Naive B cell (primary cell): Measurements from ENCODE around the gene ATP9A. TPM values are rescaled to one million over a fixed set of nuclear protein-coding genes. Genes with fewer than 3 reads are reported as not detected.
"Not testable (repeated sequence)": the region's sequence is repeated elsewhere in the genome, so short reads cannot be mapped to it uniquely, and the experiment has no call there.

Experiments
- ATAC-seq, 2 donors: fragments of 150-1000 bp; cut with Tn5 transposase; 2 replicates each; pipeline ENCODE4 v1.10.0; 2021; ENCODE audit warnings: low read depth in 2 of 2, mild to moderate bottlenecking in 2 of 2, moderate library complexity in 2 of 2
- DNase-seq: peaks from one replicate; pipeline ENCODE4 v3.0.0; 2022
- H3K27ac Mint-ChIP-seq, 6 donors: one replicate each; pipeline ENCODE4 v1.8.0; 2020 to 2022; ENCODE audit warnings: mild to moderate bottlenecking in 6 of 6, mixed read lengths in 6 of 6, moderate library complexity in 5 of 6, inconsistent platforms in 2 of 6
- H3K27me3 Mint-ChIP-seq, 3 donors: one replicate each; pipeline ENCODE4 v1.8.0; 2021 to 2022; ENCODE audit warnings: mixed read lengths in 3 of 3, mild to moderate bottlenecking in 1 of 3
- H3K36me3 Mint-ChIP-seq, 2 donors: one replicate each; pipeline ENCODE4 v1.8.0; 2020 to 2022; ENCODE audit warnings: mixed read lengths in 2 of 2, inconsistent platforms in 1 of 2, mild to moderate bottlenecking in 1 of 2
- H3K4me1 Mint-ChIP-seq, 3 donors: one replicate each; pipeline ENCODE4 v1.8.0; 2020 to 2022; ENCODE audit warnings: mixed read lengths in 3 of 3, inconsistent platforms in 1 of 3, mild to moderate bottlenecking in 1 of 3, moderate library complexity in 1 of 3
- H3K4me3 Mint-ChIP-seq, 8 donors: one replicate each; pipeline ENCODE4 v1.8.0; 2020 to 2022; ENCODE audit warnings: mild to moderate bottlenecking in 8 of 8, mixed read lengths in 8 of 8, moderate library complexity in 8 of 8, inconsistent platforms in 2 of 8
- H3K9me3 Mint-ChIP-seq, 7 donors: one replicate each; pipeline ENCODE4 v1.8.0; 2020 to 2022; ENCODE audit warnings: mixed read lengths in 7 of 7, mild to moderate bottlenecking in 5 of 7, inconsistent platforms in 2 of 7, moderate library complexity in 1 of 7
- polyA plus RNA-seq, 6 donors: library from polyadenylated mRNA; unstranded; fragments of 300-500 nt; fragmentation: Illumina TruSeq; gene quantifications; one replicate each; pipeline ENCODE4 v1.2.3, GENCODE V29; 2021; ENCODE audit warnings: low read depth in 6 of 6

ATP9A gene
- polyA plus RNA-seq, 6 donors from 2014 or later = 0.07 to 0.13 (median 0.10) TPM; not detected in 3

DNA sequence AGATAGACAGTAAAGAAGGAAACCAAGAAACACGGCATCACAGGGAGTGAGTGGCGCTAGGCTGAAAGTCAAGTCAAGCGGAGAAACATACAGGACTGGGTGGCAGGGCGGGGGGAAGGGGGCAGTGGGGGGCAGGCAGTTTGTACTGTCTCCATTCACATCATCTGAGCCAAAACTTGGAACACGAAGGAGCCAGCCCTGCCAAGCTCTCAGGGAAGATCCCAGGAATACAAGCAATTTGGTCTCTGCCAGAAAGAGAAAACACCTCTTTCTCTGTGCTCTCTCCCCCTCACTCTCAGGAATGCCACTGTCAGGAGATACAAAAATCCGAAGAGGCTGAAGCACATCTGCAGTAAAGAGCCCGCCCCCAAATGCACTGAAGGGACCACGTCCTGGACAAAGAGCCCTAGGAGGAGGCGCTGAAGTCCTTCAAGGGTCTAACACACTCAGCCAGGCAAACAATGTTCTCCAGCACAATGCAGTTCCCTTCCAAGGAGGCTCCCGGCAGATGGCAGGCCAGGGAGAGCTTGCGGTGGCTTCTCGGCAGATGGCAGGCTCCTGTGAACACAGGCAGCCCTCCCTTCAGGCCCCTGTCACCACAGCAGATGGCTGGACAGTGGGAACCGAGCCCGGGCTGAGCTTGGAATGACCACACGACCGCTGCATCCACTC is 90.0 kb downstream of the ATP9A start:
- Mint-ChIP-seq H3K36me3 (no peaks in the 10 kb centered on the region), H3K4me1 (no peaks in the 10 kb centered on the region), H3K9me3 (no peaks in the 10 kb centered on the region), H3K27me3 (peaks cover 15 to 27% (median 16%) of the 10 kb centered on the region in 3 donors), H3K4me3 (no peak overlapping the region), H3K27ac (no peak overlapping the region)
- no peak for ATAC-seq
- DNase-seq = no peak

DNA sequence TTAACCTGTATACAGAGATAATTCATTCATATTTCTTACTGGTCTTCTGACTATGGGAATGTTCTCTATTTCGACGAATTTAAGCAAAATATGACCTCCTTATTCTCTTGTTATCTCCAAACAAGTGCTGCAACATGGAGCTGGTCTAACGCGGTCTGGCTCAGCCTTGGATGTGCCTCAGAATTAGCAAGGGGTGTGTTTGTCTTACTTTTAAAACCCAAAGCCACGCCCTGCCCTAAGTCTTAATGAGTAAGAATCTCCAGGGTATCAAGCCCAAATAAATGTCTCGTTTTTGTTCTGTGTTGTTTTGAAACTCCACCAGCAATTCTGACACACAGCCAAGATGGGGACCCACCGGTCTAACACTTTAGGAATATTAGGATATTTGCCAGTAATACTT is 99.2 kb downstream of the ATP9A start:
- DNase-seq (no peak), ATAC-seq (no peak)
- no peak overlapping the region for H3K4me3 Mint-ChIP-seq
- H3K4me1 Mint-ChIP-seq = peaks cover 13 to 27% (median 18%) of the 10 kb centered on the region in 3 donors
- H3K36me3 Mint-ChIP-seq = no peaks in the 10 kb centered on the region
- peak overlapping the region in 2 of 6 donors; percentile 12 to 69 for H3K27ac Mint-ChIP-seq
- no peaks in the 10 kb centered on the region for H3K9me3 Mint-ChIP-seq
- peaks cover 0 to 26% (median 8%) of the 10 kb centered on the region in 3 donors for H3K27me3 Mint-ChIP-seq

DNA sequence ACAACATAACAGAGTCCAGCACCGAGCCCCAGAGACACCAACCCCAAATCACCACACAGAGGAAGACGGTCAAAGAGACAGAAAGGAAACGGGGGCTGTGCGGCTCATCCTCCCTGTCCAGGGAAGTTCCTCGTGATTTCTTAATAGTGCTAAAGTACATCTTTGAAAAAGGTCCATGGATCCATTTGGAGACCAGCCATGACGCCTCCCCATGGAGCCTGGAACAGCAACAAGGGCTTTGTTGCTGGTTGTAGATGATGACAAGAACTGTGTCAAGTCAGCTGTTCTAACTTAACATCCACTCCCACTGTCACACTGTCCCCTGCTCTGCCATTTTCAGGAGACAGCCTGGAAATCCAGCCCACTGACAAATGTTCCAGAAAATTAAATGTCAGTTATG is 99.7 kb downstream of the ATP9A start:
- no peak overlapping the region for H3K4me3 Mint-ChIP-seq
- no peak overlapping the region for H3K27ac Mint-ChIP-seq
- no peaks in the 10 kb centered on the region for H3K9me3 Mint-ChIP-seq
- no peaks in the 10 kb centered on the region for H3K36me3 Mint-ChIP-seq
- DNase-seq (no peak), ATAC-seq (no peak)
- peaks cover 13 to 27% (median 18%) of the 10 kb centered on the region in 3 donors for H3K4me1 Mint-ChIP-seq
- H3K27me3 Mint-ChIP-seq = peaks cover 0 to 22% (median 8%) of the 10 kb centered on the region in 3 donors

DNA sequence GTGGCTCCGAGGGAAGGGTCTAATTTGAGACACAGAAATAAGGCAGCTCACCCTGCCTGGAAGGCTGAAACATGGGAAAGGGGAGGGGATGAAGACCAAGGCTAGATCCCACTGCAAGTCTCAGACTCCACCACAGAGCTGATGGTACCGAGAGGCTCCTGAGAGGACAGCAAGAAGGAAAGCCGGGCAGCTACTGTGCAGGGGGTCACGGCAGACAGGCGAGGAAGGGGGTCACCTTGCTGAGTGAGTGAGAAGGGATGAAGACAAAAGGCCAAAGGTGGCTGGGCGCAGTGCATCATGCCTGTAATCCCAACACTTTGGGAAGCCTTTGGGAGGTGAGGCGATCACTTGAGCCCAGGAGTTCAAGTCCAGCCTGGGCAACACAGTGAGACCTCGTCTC is 100.7 kb downstream of the ATP9A start:
- Mint-ChIP-seq H3K9me3 (no peaks in the 10 kb centered on the region), H3K36me3 (no peaks in the 10 kb centered on the region), H3K27me3 (peaks cover 0 to 22% (median 8%) of the 10 kb centered on the region in 3 donors), H3K4me1 (peaks cover 13 to 31% (median 18%) of the 10 kb centered on the region in 3 donors), H3K27ac (peak overlapping the region in 4 of 6 donors; percentile 8 to 73 (median 52)), H3K4me3 (peak overlapping the region in 6 of 8 donors; percentile 40 to 82 (median 62))
- ATAC-seq (no peak), DNase-seq (no peak)

DNA sequence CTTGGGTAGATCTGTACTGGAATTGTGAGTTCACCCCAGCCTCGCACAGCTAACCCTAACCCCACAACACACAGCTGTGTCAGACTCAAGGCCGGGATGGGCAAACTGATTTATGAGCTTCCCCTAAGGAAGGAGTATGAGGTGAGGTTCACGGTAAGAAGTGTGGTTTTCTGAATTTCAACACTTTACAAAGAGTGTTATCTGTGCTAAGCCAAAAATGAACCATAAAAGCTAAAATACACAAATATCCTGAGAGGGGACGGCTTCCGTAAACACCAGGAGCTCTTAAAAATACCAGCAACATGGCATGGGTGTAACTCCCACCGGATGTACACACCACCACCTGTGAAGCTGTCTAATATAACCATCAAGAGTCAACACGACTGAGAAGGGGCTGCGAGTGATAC is 101.2 kb downstream of the ATP9A start:
- H3K4me3 Mint-ChIP-seq = peak overlapping the region in 7 of 8 donors; percentile 6 to 82 (median 63)
- ATAC-seq (peak in 1 of 2 donors; percentile 28), DNase-seq (no peak)
- H3K27me3 Mint-ChIP-seq = peaks cover 0 to 22% (median 8%) of the 10 kb centered on the region in 3 donors
- no peaks in the 10 kb centered on the region for H3K9me3 Mint-ChIP-seq
- peaks cover 13 to 34% (median 18%) of the 10 kb centered on the region in 3 donors for H3K4me1 Mint-ChIP-seq
- H3K36me3 Mint-ChIP-seq = no peaks in the 10 kb centered on the region
- peak overlapping the region in 5 of 6 donors; percentile 5 to 85 (median 8) for H3K27ac Mint-ChIP-seq

DNA sequence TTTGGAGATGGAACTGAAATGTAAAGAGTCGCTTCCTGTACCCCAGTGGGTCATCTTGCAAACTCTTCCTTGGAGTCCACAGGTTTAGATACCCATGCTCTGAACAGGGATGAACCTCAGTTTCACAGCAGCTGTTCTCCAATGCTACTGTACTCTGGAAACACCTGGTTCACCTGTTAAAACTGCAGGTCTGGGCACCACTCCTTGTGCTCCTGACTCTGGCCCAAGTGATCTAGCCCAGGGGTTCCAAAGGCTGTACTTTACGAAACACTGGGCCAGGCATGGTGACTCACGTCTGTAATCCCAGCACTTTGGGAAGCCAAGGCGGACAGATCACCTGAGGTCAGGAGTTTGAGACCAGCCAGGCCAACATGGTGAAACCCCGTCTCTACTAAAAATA is 102.1 kb downstream of the ATP9A start:
- ATAC-seq (no peak), DNase-seq (no peak)
- H3K27me3 Mint-ChIP-seq = peaks cover 0 to 18% (median 8%) of the 10 kb centered on the region in 3 donors
- H3K4me1 Mint-ChIP-seq = peaks cover 13 to 37% (median 18%) of the 10 kb centered on the region in 3 donors
- no peaks in the 10 kb centered on the region for H3K36me3 Mint-ChIP-seq
- H3K27ac Mint-ChIP-seq = no peak overlapping the region
- no peaks in the 10 kb centered on the region for H3K9me3 Mint-ChIP-seq
- peak overlapping the region in 1 of 8 donors; percentile 81 for H3K4me3 Mint-ChIP-seq

DNA sequence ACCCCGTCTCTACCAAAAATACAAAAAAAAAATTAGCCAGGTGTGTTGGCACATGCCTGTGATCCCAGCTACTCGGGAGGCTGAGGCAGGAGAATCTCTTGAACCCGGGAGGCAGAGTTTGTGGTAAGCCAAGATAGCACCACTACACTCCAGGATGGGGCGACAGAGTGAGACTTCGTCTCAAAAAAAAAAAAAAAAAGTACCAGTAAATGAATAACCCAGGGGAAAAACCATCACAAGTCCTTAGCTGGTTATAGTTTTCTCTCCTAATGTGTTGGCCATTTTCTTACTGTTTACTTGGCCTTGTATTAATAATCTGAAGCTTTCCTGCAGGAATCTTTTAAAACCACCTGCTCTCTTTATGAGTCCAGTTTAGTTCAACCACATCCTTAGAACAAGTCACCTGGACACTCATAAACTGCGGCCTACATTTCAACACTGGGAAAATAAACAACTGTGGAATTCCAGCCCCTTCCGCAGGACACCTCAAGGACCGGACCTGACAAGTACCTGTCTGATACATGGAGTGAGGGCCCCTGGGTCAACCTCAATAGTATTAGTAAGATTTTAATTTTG is 102.6 kb downstream of the ATP9A start:
- H3K4me1 Mint-ChIP-seq = peaks cover 13 to 37% (median 18%) of the 10 kb centered on the region in 3 donors
- peaks cover 0 to 14% (median 8%) of the 10 kb centered on the region in 3 donors for H3K27me3 Mint-ChIP-seq
- H3K36me3 Mint-ChIP-seq = no peaks in the 10 kb centered on the region
- H3K27ac Mint-ChIP-seq = peak overlapping the region in 1 of 6 donors; percentile 33
- H3K9me3 Mint-ChIP-seq = no peaks in the 10 kb centered on the region
- ATAC-seq (no peak), DNase-seq (no peak)
- H3K4me3 Mint-ChIP-seq = peak overlapping the region in 1 of 8 donors; percentile 81

DNA sequence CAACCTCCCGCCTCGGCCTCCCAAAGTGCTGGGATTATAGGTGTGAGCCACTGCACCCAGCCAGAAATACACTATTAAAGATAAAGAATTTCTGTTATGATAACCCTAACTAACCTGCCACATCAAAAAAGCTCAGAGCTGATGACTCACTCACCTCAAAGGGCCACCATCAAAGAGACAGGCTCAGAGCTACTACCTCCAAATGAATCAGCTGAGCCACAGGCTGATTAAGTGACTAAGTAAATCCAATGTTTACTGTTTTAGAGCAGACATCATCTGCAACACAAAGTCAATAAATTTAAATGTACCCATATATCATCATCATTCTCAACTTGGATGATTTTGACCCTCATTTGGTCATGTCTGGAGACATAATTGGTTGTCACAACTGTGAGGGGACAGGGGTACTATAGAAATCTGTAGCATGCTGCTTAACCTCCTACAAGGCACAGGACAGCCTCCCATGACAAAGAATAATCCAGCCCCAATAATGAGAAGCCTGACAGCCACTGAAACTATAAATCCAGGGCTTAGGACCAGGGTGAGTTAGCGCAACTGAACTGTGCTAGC is 106.5 kb downstream of the ATP9A start:
- Mint-ChIP-seq H3K27me3 (no peaks in the 10 kb centered on the region), H3K36me3 (no peaks in the 10 kb centered on the region), H3K4me1 (peaks cover 2 to 28% (median 3%) of the 10 kb centered on the region in 3 donors), H3K27ac (peak overlapping the region in 1 of 6 donors; percentile 68), H3K4me3 (no peak overlapping the region), H3K9me3 (no peaks in the 10 kb centered on the region)
- no peak for ATAC-seq
- no peak for DNase-seq

DNA sequence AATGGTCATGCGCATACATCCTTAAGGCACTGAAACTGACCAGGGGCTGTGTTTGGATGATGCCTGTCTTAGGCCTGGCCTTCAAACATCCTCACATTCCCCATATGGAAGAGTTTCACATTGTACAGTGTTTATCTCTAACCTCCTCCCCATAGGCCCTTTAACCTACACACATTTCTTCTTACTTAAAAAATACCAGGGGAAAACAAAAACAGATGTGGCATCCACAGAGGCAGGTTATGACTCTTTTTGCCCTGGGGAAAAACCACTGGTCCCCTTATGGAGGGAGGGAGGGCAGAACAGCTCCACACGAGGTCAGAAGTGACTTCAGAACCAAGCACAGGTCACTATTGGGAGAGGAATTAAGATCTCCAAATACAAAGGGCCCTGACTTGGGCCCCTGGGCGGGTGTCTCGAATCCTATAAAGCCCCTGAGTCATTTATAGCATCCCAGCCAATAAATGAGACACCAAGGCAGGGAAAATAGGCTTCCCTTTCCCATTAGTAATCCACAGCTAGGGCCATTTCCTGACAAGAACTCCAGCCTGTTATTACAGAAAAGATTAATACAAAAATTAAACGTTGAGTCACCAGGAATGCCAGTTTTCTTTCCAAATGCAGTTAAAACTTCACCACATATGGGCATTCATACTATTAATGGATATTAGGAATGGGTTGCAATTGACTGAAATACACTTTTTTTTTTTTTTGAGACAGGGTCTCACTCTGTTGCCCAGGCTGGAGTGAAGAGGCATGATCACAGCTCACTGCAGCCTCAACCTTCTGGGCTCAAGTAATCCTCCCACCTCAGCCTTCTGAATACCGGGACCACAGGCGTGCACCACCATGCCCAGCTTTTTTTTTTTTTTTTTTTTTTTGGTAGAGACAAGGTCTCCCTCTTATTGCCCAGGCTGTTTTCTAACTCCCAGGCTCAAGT is 107.2 kb downstream of the ATP9A start:
- no peak for ATAC-seq
- Mint-ChIP-seq H3K9me3 (no peaks in the 10 kb centered on the region), H3K27ac (no peak overlapping the region), H3K36me3 (no peaks in the 10 kb centered on the region), H3K27me3 (no peaks in the 10 kb centered on the region), H3K4me3 (no peak overlapping the region), H3K4me1 (peaks cover 0 to 21% (median 0%) of the 10 kb centered on the region in 3 donors)
- no peak for DNase-seq

DNA sequence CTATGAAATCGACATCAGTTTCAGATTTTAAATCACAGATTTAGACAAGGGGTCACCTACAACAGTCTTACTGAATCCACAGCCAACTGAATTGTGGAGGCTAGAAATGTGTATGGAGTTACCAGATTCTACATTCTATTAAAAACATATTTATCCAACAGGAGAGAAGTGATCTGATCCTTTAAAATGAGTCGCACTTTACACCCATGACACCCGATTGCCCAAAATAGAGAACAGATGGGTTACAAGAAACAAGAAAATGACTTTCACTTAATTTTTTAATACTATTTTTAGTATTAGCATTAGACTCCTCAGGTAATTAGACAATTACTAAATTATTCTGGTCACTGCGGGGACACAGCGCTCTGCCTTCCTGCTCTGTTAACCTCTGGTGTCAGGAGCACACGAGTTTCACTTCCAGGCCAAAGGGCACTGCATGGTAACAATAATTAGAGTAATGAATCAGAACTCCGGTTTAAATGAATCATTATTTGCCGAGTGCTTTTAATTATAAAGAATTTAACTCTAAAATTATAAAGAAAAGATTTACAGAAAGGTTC is 108.6 kb downstream of the ATP9A start:
- no peak for DNase-seq
- ATAC-seq = no peak
- Mint-ChIP-seq H3K27ac (peak overlapping the region in 1 of 6 donors; percentile 10), H3K36me3 (no peaks in the 10 kb centered on the region), H3K27me3 (peaks cover 0 to 6% (median 0%) of the 10 kb centered on the region in 3 donors), H3K4me3 (no peak overlapping the region), H3K9me3 (no peaks in the 10 kb centered on the region), H3K4me1 (peaks cover 0 to 14% (median 0%) of the 10 kb centered on the region in 3 donors)

DNA sequence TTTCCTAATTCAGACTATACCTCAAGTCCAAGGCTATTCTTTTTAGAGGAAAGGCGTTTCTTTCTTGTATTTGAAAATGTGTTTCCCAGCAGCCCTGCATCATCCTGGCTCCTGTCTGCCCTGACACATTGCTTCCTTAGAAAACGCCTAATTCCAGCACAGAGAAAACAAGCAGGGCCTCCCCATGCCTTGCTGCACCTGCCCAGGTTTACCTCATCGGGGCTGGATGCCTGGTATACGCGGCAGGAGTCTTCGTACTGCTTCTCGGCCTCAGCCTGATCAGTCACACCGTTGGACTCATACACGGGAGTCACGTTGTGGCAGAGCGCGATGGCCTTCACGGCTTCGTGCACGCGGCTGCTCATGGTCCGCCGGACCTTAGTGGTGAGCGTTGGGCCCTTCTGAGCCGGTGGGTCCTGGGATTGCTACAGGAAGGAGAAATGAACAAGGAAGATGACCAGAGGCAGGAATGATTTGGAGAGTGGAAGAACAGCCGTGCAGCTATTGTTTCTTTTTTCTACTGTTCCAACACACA is 111.4 kb downstream of the ATP9A start:
- no peak for DNase-seq
- Mint-ChIP-seq H3K4me3 (no peak overlapping the region), H3K36me3 (no peaks in the 10 kb centered on the region), H3K4me1 (peaks cover 0 to 9% (median 0%) of the 10 kb centered on the region in 3 donors), H3K9me3 (no peaks in the 10 kb centered on the region), H3K27me3 (peaks cover 0 to 6% (median 0%) of the 10 kb centered on the region in 3 donors), H3K27ac (no peak overlapping the region)
- ATAC-seq = no peak

DNA sequence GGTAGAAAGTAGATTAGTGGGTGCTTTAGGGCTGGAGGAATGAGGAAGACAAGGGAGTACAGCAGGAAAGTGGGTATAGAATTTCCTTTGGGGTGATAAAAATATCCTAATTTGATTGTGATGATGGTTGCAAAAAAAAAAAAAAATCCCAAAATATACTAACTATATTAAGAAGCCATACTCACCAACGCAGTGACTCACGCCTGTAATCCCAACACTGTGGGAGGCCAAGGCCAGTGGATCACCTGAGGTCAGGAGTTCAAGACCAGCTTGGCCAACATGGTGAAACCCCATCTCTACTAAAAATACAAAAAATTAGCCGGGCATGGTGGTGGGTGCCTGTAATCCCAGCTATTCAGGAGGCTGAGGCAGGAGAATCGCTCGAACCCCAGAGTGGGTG is 112.1 kb downstream of the ATP9A start:
- not testable (repeated sequence) for H3K27me3 Mint-ChIP-seq, DNase-seq, H3K27ac Mint-ChIP-seq, ATAC-seq, H3K9me3 Mint-ChIP-seq, H3K4me3 Mint-ChIP-seq, H3K36me3 Mint-ChIP-seq
- H3K4me1 Mint-ChIP-seq = peaks cover 0 to 11% (median 0%) of the 10 kb centered on the region in 3 donors
